GM23338 (cell line): ENCODE data around the gene RAB40C. TPM values are rescaled to one million over a fixed set of nuclear protein-coding genes. Genes with fewer than 3 reads are reported as not detected.

ENCODE experiments used
- ATAC-seq: fragments of 200-7000 bp; cut with Tn5 transposase; 3 replicates; pipeline ENCODE4 v1.9.1; 2020
- DNase-seq: peaks from one replicate; pipeline ENCODE4 v3.0.0-alpha.2; 2015; ENCODE audit warnings: low spot score
- H2AFZ ChIP-seq: fragments of 200-600 bp; sonication (generic); 2 replicates; pipeline ENCODE4 v1.8.0; 2016; ENCODE audit warnings: antibody characterized with exemption, mild to moderate bottlenecking, moderate library complexity
- H3F3A ChIP-seq: fragments of 200-600 bp; sonication (generic); replicated peaks from 2 replicates; pipeline ENCODE4 v1.8.0; 2017; ENCODE audit warnings: antibody characterized with exemption, mixed run types, low read depth
- H3K27ac ChIP-seq: fragments of 200-600 bp; sonication (generic); 2 replicates; pipeline ENCODE4 v1.6.1; 2016; ENCODE audit warnings: low read depth
- H3K27me3 ChIP-seq: fragments of 200-600 bp; sonication (generic); 2 replicates; pipeline ENCODE4 v1.8.0; 2016; ENCODE audit warnings: mild to moderate bottlenecking, mixed run types, moderate library complexity; ENCODE audit not compliant: insufficient read depth
- H3K36me3 ChIP-seq: fragments of 200-600 bp; sonication (generic); 2 replicates; pipeline ENCODE4 v1.8.0; 2016; ENCODE audit warnings: mild to moderate bottlenecking; ENCODE audit not compliant: insufficient read depth
- H3K4me1 ChIP-seq: fragments of 200-600 bp; sonication (generic); 2 replicates; pipeline ENCODE4 v1.8.0; 2016; ENCODE audit warnings: mild to moderate bottlenecking, moderate library complexity; ENCODE audit not compliant: insufficient read depth
- H3K4me2 ChIP-seq: fragments of 200-600 bp; sonication (generic); 2 replicates; pipeline ENCODE4 v1.7.1; 2017; ENCODE audit warnings: mixed run types
- H3K4me3 ChIP-seq: fragments of 200-600 bp; sonication (generic); 2 replicates; pipeline ENCODE4 v1.6.1; 2016; ENCODE audit warnings: mixed run types
- H3K79me2 ChIP-seq: fragments of 200-600 bp; sonication (generic); replicated peaks from 2 replicates; pipeline ENCODE4 v1.8.0; 2017; ENCODE audit warnings: mild to moderate bottlenecking; ENCODE audit not compliant: insufficient read depth
- H3K9me2 ChIP-seq: fragments of 200-600 bp; sonication (generic); 2 replicates; pipeline ENCODE4 v1.8.0; 2017; ENCODE audit not compliant: insufficient read depth
- H4K20me1 ChIP-seq: fragments of 200-600 bp; sonication (generic); replicated peaks from 2 replicates; pipeline ENCODE4 v1.8.0; 2017; ENCODE audit warnings: mild to moderate bottlenecking; ENCODE audit not compliant: insufficient read depth
- H3K27ac Mint-ChIP-seq: 2 replicates; pipeline ENCODE4 v1.8.0; 2020; ENCODE audit warnings: inconsistent platforms, mild to moderate bottlenecking, moderate library complexity, mixed read lengths
- H3K27me3 Mint-ChIP-seq: 3 replicates; pipeline ENCODE4 v1.8.0; 2022; ENCODE audit warnings: low read depth, mild to moderate bottlenecking, moderate library complexity, mixed read lengths, inconsistent platforms; ENCODE audit not compliant: insufficient read depth, poor library complexity
- H3K36me3 Mint-ChIP-seq: 3 replicates; pipeline ENCODE4 v1.8.0; 2021; ENCODE audit warnings: low read depth, mild to moderate bottlenecking, inconsistent platforms, moderate library complexity, mixed read lengths
- H3K4me1 Mint-ChIP-seq: 3 replicates; pipeline ENCODE4 v1.8.0; 2020; ENCODE audit warnings: mild to moderate bottlenecking, inconsistent platforms, mixed read lengths
- H3K4me3 Mint-ChIP-seq: 3 replicates; pipeline ENCODE4 v1.8.0; 2021; ENCODE audit warnings: moderate library complexity, mild to moderate bottlenecking, inconsistent platforms, mixed read lengths
- H3K9me3 Mint-ChIP-seq: 3 replicates; pipeline ENCODE4 v1.8.0; 2020; ENCODE audit warnings: moderate library complexity, mild to moderate bottlenecking, inconsistent platforms, mixed read lengths
- CREB1 ChIP-seq: fragments of 250-450 bp; sonication (Bioruptor Pico); IDR thresholded peaks from 2 replicates; pipeline ENCODE4 v1.5.0; 2020; ENCODE audit warnings: low read depth, mild to moderate bottlenecking, moderate library complexity
- CTCF ChIP-seq, 2 experiments: fragments of 200-600 bp in 1 of 2; sonication (generic) in 1 of 2; conservative IDR thresholded peaks; 2 replicates each; pipeline versions ENCODE4 v1.5.1 to v1.6.1; 2016 to 2017; ENCODE audit warnings: antibody characterized with exemption in 2 of 2, low read depth in 2 of 2, mild to moderate bottlenecking in 2 of 2, moderate library complexity in 1 of 2
- ETS1 ChIP-seq: IDR thresholded peaks from 2 replicates; pipeline ENCODE4 v1.6.1; 2016; ENCODE audit warnings: antibody characterized with exemption
- EZH2phosphoT487 ChIP-seq: fragments of 200-600 bp; sonication (generic); IDR thresholded peaks from one replicate; pipeline ENCODE4 v1.8.1; 2018; ENCODE audit warnings: antibody characterized with exemption; ENCODE audit not compliant: unreplicated experiment
- JUNB ChIP-seq: IDR thresholded peaks from one replicate; pipeline ENCODE4 v1.6.1; 2016; ENCODE audit warnings: antibody characterized with exemption; ENCODE audit not compliant: unreplicated experiment
- NANOG ChIP-seq: IDR thresholded peaks from 2 replicates; pipeline ENCODE4 v1.6.1; 2016; ENCODE audit warnings: antibody characterized with exemption, borderline replicate concordance
- ZNF114 ChIP-seq: fragments of 250-450 bp; sonication (Bioruptor Pico); IDR thresholded peaks from 2 replicates; pipeline ENCODE4 v1.5.0; 2020; ENCODE audit warnings: mild to moderate bottlenecking, moderate library complexity
- ZNF331 ChIP-seq: fragments of 250-450 bp; sonication (Bioruptor Pico); IDR thresholded peaks from 2 replicates; pipeline ENCODE4 v1.5.0; 2020; ENCODE audit warnings: low read depth, mild to moderate bottlenecking, moderate library complexity
- polyA plus RNA-seq: library from polyadenylated mRNA; unstranded; fragments of >200 nt; fragmentation: Nextera tagmentation; extraction: Ambion mirVana; gene quantifications from 2 replicates; pipeline ENCODE4 v1.2.1, GENCODE V29; 2016
- total RNA-seq: library from RNA; depleted of rRNA; stranded (reverse); fragments of >200 nt; shearing (Covaris generic); gene quantifications from 2 replicates; pipeline ENCODE4 v1.2.3, GENCODE V29; 2014

Gene RAB40C
- total and polyA plus RNA-seq, 2 experiments from 2014 or later, result 11.2 to 24.6 TPM

- TF ChIP-seq ZNF114 (CRISPR knock-in tag) (no peak), EZH2phosphoT487 (no peak), CREB1 (CRISPR knock-in tag) (no peak), ETS1 (no peak), NANOG (no peak), CTCF (conservative IDR thresholded peaks at IDR 0.05; ENCODE audit: low read depth in 2 of 2) (no peak), ZNF331 (CRISPR knock-in tag) (no peak)
These were observed 11.5 kb upstream of the RAB40C start (continued) for GRCh38 chr16:578232-578869.

GRCh38 chr16:578870-579405 lies 10.9 kb upstream of the RAB40C start:
- peaks cover 4% of the 10 kb centered on the region; the same call in 1 of the 2 replicates for H3K4me1 ChIP-seq
- H3K27ac ChIP-seq, result no peak overlapping the region
- H3K9me2 ChIP-seq, result no peaks in the 10 kb centered on the region
- H2AFZ ChIP-seq, result no peak overlapping the region
- Mint-ChIP-seq H3K9me3 (no peaks in the 10 kb centered on the region), H3K4me1 (peaks cover 4% of the 10 kb centered on the region), H3K27ac (no peak overlapping the region), H3K27me3 (peaks cover 4% of the 10 kb centered on the region), H3K4me3 (peak overlapping the region; percentile 59; the same call in 2 of the 3 replicates), H3K36me3 (no peaks in the 10 kb centered on the region)
- H3K27me3 ChIP-seq, result no peaks in the 10 kb centered on the region
- DNase-seq (peak; percentile 93), ATAC-seq (peak; percentile 76)
- H3K79me2 ChIP-seq, result no peaks in the 10 kb centered on the region
- H3K4me2 ChIP-seq, result peak overlapping the region; percentile 66; the same call in 1 of the 2 replicates
- peaks cover 10% of the 10 kb centered on the region; the same call in 1 of the 2 replicates for H3F3A ChIP-seq
- no peak for TF ChIP-seq JUNB
- TF ChIP-seq CTCF (conservative IDR thresholded peaks at IDR 0.05; ENCODE audit: low read depth in 2 of 2), result peak; percentile 73 to 98
- no peaks in the 10 kb centered on the region for H3K36me3 ChIP-seq
- peak overlapping the region; percentile 42; the same call in 1 of the 2 replicates for H3K4me3 ChIP-seq
- no peaks in the 10 kb centered on the region for H4K20me1 ChIP-seq
